ENCODE data around the gene PPP2R5B. TPM values are rescaled to one million over a fixed set of nuclear protein-coding genes. Genes with fewer than 3 reads are reported as not detected.
A peak's percentile ranks its signal among the peaks of the same experiment; 100 is the strongest.

The PPP2R5B gene
- total and polyA plus RNA-seq, 9 donors: 5.6 to 16.9 (median 11.8) TPM

GRCh38 chr11:64879244-64879900 is 45.1 kb upstream of the PPP2R5B start:
- 11% methylated on average over 11 of the region's 16 CpGs for WGBS (ENCODE audit: insufficient coverage)

GRCh38 chr11:64880240-64881001 is 44.1 kb upstream of the PPP2R5B start:
- no peak for DNase-seq
- Histone ChIP-seq H3K4me1 (ENCODE audit: control insufficient read depth, insufficient read depth, low read length) (peaks cover 38% of the 10 kb centered on the region), H3K36me3 (ENCODE audit: control insufficient read depth, insufficient read depth, low read length) (no peaks in the 10 kb centered on the region), H3K9me3 (replicated peaks; ENCODE audit: control insufficient read depth, low read depth, low read length) (no peaks in the 10 kb centered on the region), H3K27me3 (ENCODE audit: control insufficient read depth, insufficient read depth, low read length) (no peaks in the 10 kb centered on the region), H3K4me3 (ENCODE audit: low read length) (no peak overlapping the region), H3K27ac (ENCODE audit: low read length) (peak overlapping the region; percentile 52)
- WGBS (ENCODE audit: insufficient coverage): 88% methylated on average over 3 of the region's 14 CpGs

More at GRCh38 chr11:64879244-64879900, 45.1 kb upstream of the PPP2R5B start:
- Histone ChIP-seq H3K27me3 (ENCODE audit: control insufficient read depth, insufficient read depth, low read length) (no peaks in the 10 kb centered on the region), H3K27ac (ENCODE audit: low read length) (peak overlapping the region; percentile 93), H3K36me3 (ENCODE audit: control insufficient read depth, insufficient read depth, low read length) (peaks cover 3% of the 10 kb centered on the region), H3K4me3 (ENCODE audit: low read length) (peak overlapping the region; percentile 84), H3K9me3 (replicated peaks; ENCODE audit: control insufficient read depth, low read depth, low read length) (no peaks in the 10 kb centered on the region), H3K4me1 (ENCODE audit: control insufficient read depth, insufficient read depth, low read length) (peaks cover 44% of the 10 kb centered on the region)
- peak; percentile 73 for DNase-seq

GRCh38 chr11:64881476-64881875 is 43.0 kb upstream of the PPP2R5B start:
- no peak overlapping the region for H3K27ac ChIP-seq (ENCODE audit: low read length)
- peaks cover 29% of the 10 kb centered on the region for H3K4me1 ChIP-seq (ENCODE audit: control insufficient read depth, insufficient read depth, low read length)
- H3K27me3 ChIP-seq (ENCODE audit: control insufficient read depth, insufficient read depth, low read length): no peaks in the 10 kb centered on the region
- no peaks in the 10 kb centered on the region for H3K9me3 ChIP-seq (replicated peaks; ENCODE audit: control insufficient read depth, low read depth, low read length)
- WGBS (ENCODE audit: insufficient coverage): 70% methylated on average over 5 of the region's 8 CpGs
- no peak for DNase-seq
- H3K4me3 ChIP-seq (ENCODE audit: low read length): no peak overlapping the region
- H3K36me3 ChIP-seq (ENCODE audit: control insufficient read depth, insufficient read depth, low read length): no peaks in the 10 kb centered on the region

GRCh38 chr11:64882243-64882642 is 42.2 kb upstream of the PPP2R5B start:
- 67% methylated on average over 1 of the region's 5 CpGs for WGBS (ENCODE audit: insufficient coverage)
- H3K4me3 ChIP-seq (ENCODE audit: low read length): no peak overlapping the region
- H3K27me3 ChIP-seq (ENCODE audit: control insufficient read depth, insufficient read depth, low read length): no peaks in the 10 kb centered on the region
- no peaks in the 10 kb centered on the region for H3K36me3 ChIP-seq (ENCODE audit: control insufficient read depth, insufficient read depth, low read length)
- H3K9me3 ChIP-seq (replicated peaks; ENCODE audit: control insufficient read depth, low read depth, low read length): no peaks in the 10 kb centered on the region
- no peak for DNase-seq
- no peak overlapping the region for H3K27ac ChIP-seq (ENCODE audit: low read length)
- peaks cover 21% of the 10 kb centered on the region for H3K4me1 ChIP-seq (ENCODE audit: control insufficient read depth, insufficient read depth, low read length)

GRCh38 chr11:64883575-64883974 is 40.9 kb upstream of the PPP2R5B start:
- 56% methylated on average over 5 of the region's 5 CpGs for WGBS (ENCODE audit: insufficient coverage)
- peaks cover 26% of the 10 kb centered on the region for H3K4me1 ChIP-seq (ENCODE audit: control insufficient read depth, insufficient read depth, low read length)
- H3K36me3 ChIP-seq (ENCODE audit: control insufficient read depth, insufficient read depth, low read length): no peaks in the 10 kb centered on the region

GRCh38 chr11:64884019-64884418 is 40.5 kb upstream of the PPP2R5B start:
- no peak for DNase-seq
- H3K4me1 ChIP-seq (ENCODE audit: control insufficient read depth, insufficient read depth, low read length): peaks cover 27% of the 10 kb centered on the region
- no peak overlapping the region for H3K4me3 ChIP-seq (ENCODE audit: low read length)
- H3K9me3 ChIP-seq (replicated peaks; ENCODE audit: control insufficient read depth, low read depth, low read length): no peaks in the 10 kb centered on the region
- no peaks in the 10 kb centered on the region for H3K36me3 ChIP-seq (ENCODE audit: control insufficient read depth, insufficient read depth, low read length)
- 73% methylated on average over 6 of the region's 8 CpGs for WGBS (ENCODE audit: insufficient coverage)
- H3K27ac ChIP-seq (ENCODE audit: low read length): no peak overlapping the region
- no peaks in the 10 kb centered on the region for H3K27me3 ChIP-seq (ENCODE audit: control insufficient read depth, insufficient read depth, low read length)

More at GRCh38 chr11:64883575-64883974, 40.9 kb upstream of the PPP2R5B start:
- no peak for DNase-seq
- H3K4me3 ChIP-seq (ENCODE audit: low read length): no peak overlapping the region
- H3K9me3 ChIP-seq (replicated peaks; ENCODE audit: control insufficient read depth, low read depth, low read length): no peaks in the 10 kb centered on the region
- H3K27me3 ChIP-seq (ENCODE audit: control insufficient read depth, insufficient read depth, low read length): no peaks in the 10 kb centered on the region
- no peak overlapping the region for H3K27ac ChIP-seq (ENCODE audit: low read length)

GRCh38 chr11:64885367-64886286 is 38.9 kb upstream of the PPP2R5B start:
- H3K4me1 ChIP-seq (ENCODE audit: control insufficient read depth, insufficient read depth, low read length): peaks cover 22% of the 10 kb centered on the region
- no peak overlapping the region for H3K27ac ChIP-seq (ENCODE audit: low read length)
- H3K27me3 ChIP-seq (ENCODE audit: control insufficient read depth, insufficient read depth, low read length): no peaks in the 10 kb centered on the region
- DNase-seq: no peak
- H3K9me3 ChIP-seq (replicated peaks; ENCODE audit: control insufficient read depth, low read depth, low read length): no peaks in the 10 kb centered on the region
- no peaks in the 10 kb centered on the region for H3K36me3 ChIP-seq (ENCODE audit: control insufficient read depth, insufficient read depth, low read length)
- no peak overlapping the region for H3K4me3 ChIP-seq (ENCODE audit: low read length)
- WGBS (ENCODE audit: insufficient coverage): 76% methylated on average over 6 of the region's 15 CpGs

- H3K27ac ChIP-seq (ENCODE audit: low read length): no peak overlapping the region
- peaks cover 26% of the 10 kb centered on the region for H3K4me1 ChIP-seq (ENCODE audit: control insufficient read depth, insufficient read depth, low read length)
- H3K4me3 ChIP-seq (ENCODE audit: low read length): no peak overlapping the region
- H3K9me3 ChIP-seq (replicated peaks; ENCODE audit: control insufficient read depth, low read depth, low read length): no peaks in the 10 kb centered on the region
- no peak for DNase-seq
- H3K27me3 ChIP-seq (ENCODE audit: control insufficient read depth, insufficient read depth, low read length): no peaks in the 10 kb centered on the region
- 92% methylated on average over 2 of the region's 8 CpGs for WGBS (ENCODE audit: insufficient coverage)
- no peaks in the 10 kb centered on the region for H3K36me3 ChIP-seq (ENCODE audit: control insufficient read depth, insufficient read depth, low read length)
These were observed 37.2 kb upstream of the PPP2R5B start for GRCh38 chr11:64887234-64887756.

GRCh38 chr11:64887757-64888405 is 36.6 kb upstream of the PPP2R5B start:
- H3K36me3 ChIP-seq (ENCODE audit: control insufficient read depth, insufficient read depth, low read length): no peaks in the 10 kb centered on the region
- peak overlapping the region; percentile 23 for H3K4me3 ChIP-seq (ENCODE audit: low read length)
- peak; percentile 76 for DNase-seq
- WGBS (ENCODE audit: insufficient coverage): 7% methylated on average over 31 of the region's 34 CpGs
- H3K27ac ChIP-seq (ENCODE audit: low read length): no peak overlapping the region
- H3K9me3 ChIP-seq (replicated peaks; ENCODE audit: control insufficient read depth, low read depth, low read length): no peaks in the 10 kb centered on the region
- H3K27me3 ChIP-seq (ENCODE audit: control insufficient read depth, insufficient read depth, low read length): no peaks in the 10 kb centered on the region
- H3K4me1 ChIP-seq (ENCODE audit: control insufficient read depth, insufficient read depth, low read length): peaks cover 26% of the 10 kb centered on the region
